ENCODE measurements around the gene SNN.

SNN gene

DNA sequence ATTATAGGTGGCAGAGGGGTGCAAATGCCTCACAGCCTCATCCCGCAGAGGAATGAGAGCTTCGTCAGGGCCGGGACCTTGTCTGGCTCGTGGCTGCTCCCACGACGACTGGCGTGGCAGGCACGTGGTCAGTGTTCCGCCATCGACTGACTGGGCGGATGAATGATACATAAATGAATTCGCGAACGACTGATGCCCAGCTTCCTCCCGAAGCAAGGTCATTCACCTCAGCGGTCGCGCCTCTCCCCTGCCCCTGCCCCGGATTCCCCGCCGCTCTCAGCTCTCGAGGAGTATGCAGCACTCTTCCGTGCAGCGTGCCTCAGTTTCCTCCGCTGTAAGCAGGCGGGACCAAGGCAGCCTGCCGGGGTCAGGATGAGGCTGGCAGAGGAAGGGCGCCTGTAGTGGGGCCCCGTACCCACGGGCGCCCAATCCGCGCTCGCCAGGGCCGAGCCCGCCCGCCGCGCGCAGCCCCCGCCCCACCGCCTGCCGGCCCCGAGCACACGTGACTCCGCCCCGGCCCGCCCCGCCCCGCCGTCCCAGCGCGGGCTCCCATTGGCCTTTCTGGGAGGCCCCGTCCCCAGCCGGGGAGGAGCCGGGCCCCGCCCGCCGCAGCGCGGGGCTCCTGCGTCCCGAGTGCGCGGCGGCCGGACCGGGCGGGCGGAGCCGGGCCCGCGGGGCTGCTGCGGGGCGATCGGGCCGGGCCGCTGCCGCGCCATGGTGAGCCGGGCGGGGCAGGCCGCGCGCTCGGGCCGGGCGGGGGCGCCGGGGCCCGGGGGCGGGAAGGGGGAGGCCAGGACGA is at the start of gene SNN:
Gene SNN, plus strand, starts transcription at position 632 of the 799 bp plus-strand sequence. CDS start 7,605 bp downstream, outside the sequence.
- DNase-seq = peak; percentile 20 to 45

DNA sequence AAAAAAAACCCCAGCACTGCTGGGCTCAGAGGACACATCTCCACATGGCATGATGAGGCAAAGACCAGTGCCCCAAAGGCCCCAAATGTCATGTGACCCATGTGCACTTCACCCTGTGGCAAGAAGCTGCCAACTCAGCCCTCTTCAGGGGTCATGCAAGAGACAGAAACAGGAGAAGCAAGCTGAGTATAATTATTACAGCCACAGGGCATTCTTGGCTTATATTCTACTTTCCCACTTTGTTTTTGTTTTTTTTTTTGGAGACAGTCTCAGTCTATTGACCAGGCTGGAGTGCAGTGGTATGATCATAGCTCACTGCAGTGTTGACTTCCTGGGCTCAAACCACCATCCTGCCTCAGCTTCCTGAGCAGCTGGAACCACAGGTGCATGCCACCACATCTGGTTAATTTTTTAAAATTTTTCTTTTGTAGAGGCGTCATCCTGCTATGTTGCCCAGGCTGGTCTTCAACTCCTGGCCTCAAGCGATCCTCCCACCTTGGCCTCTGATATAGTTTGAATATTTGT is 48.9 kb upstream of the SNN start:
- no peak for DNase-seq

DNA sequence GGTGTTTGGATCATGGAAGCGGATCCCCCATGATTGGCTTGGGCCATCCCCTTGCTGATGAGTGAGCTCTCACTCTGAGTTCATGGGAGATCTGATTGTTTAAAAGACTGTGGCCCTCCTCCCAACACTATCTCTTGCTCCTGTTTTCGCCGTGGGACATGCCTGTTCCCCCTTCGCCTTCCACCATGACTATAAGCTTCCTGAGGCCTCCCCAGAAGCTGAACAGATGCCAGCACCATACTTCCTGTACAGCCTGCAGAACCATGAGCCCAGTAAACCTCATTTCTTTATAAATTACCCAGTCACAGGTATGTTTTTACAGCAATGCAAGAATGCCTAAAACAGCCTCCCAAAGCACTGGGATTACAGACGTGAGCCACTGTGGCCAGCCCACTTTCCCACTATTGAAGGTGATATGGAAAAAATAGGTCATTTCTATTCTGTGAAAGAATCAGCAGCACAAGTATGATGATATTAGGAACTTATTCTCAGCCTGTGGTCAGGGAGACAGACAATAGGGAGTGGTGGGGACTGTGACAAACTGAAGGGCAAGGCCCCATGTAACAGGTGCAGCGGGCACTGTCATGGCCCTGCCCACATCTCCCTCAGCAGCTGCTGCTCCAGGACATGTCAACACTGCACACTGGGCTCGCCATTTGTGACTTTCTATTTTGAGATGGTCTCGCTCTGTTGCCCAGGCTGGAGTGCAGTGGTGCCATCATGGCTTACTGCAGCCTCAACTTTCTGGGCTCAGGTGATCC is 47.8 kb upstream of the SNN start:
- no peak for DNase-seq

DNA sequence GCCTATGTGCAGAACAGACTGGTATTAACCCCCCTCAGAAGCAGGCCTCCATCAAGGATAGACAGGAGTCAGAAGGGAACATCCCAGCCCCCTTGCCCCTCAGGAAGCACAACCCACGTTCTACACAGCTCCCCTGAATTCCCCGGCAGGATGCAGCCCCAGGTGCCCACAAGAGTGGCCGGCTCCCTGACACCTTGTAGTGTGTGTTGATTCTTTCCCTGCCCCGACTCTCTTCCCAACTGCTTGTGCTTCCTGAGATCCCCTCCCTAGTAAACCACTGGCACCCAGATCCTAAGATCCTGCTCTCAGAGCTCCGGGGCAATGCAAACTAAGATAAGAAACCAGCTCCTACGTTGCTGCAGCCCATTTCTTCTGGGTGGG is 46.7 kb upstream of the SNN start:
- DNase-seq = no peak

DNA sequence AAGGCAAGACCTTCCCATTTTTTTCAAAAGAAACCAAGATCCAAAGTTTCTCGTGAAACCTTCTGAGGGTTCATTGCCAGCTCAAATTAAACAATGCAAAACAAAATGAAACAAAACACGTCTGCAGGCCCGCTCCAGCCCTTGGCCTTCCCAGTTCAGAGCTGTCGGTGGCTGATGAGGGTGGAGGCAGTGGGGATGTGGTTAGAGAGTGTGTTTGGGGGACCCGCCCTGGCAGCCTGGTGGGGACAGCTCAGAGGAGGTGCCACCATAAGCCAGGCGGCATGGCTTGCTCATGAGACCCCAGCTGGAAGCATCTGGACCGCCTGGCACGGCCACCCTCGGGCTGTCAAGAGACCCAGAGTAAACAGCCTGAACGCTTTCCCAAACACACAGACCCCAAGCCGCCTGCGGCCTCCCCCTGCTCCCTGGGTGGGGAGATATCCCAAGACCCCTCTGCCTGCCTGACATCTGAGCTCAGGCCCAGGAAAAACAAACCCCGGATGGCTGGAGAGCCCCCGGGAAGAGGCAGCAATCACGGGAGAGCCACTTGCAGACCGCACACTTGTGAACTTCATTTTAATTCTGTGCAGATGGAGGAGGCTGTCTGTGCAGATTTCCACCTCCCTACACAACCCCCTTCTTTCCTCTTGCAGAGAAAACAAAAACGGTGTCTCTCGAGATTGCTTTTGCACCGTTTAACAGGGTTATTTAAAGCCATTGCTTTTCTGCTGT is 46.2 kb upstream of the SNN start:
- no peak for DNase-seq

DNA sequence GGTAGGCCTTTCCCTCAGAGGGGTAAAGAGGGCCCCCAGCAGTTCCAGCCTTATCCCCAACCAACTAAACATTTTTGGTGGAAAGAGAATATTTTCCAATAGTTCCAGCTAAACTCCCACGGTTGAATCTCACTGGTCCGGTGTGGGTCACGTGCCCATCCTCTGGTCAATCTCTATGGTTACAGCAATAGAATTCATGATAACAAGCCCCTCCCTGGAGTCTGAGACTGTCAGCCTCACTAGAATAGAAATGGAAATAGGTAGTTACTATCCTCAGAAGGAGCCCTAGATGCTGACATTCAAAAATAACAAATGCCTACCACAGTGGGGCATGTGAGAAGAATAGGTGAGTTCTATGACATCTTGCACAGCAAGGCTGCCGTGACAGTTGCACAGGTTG is 44.0 kb upstream of the SNN start:
- DNase-seq = no peak

DNA sequence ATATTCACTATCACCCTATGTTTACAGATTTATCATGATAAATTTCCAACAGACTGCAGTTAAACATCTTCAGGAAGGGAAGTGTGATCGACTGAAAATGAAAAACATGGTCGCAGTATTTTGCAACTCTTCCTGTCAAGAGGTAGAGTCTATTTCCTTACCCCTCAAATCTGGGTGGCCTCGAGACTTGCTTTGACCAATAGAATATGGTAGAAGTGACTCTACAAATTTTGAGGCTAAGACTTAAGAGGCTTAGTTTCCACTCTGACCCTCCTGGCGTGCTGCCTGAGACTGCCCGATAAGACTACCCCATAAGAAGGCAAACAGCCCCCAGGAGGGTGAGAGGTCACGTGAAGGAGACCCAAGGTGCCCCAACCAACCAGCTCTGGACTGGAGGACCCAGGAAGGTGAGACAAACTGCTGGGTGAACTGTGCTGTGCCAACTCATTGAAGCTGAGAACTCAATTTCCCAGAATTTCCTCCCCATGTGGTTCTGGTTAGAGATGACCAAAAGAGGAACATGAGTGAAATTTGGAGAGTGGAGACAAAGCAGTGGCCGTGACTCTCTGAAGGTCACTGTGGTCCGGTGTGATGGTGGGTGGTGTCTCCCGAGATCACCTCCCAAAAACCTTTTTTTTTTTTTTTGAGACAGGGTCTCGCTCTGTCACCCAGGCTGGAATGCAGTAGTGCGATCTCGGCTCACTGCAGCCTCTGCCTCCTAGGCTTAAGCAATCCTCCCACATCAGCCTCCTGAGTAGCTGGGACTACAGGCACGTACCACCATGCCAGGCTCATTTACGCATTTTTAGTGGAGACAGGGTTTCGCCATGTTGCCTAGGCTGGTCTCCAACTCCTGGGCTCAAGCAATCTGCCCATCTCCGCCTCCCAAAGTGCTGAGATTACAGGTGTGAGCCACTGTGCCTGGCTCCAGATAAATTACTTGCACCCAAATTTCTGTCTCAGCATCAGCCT is 43.3 kb upstream of the SNN start:
- no peak for DNase-seq

DNA sequence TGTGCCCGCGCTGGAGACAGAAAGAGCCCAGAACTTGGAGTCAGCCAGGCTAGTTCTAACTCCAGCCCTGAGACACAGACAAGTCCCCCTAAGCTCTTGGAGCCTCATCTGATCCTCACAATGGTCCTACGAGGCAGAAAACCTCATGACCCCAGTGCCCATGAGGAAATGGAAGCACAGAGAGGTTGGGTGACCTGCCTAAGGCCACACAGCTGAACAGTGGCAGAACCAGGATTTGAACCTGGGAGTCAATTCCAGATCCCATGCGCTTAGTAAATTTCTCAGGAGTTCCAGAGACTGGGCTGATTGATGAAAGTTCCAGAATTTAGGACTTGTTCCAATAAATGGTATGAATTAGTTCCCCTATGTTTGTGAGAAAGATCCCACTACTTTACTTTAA is 42.5 kb upstream of the SNN start:
- no peak for DNase-seq

DNA sequence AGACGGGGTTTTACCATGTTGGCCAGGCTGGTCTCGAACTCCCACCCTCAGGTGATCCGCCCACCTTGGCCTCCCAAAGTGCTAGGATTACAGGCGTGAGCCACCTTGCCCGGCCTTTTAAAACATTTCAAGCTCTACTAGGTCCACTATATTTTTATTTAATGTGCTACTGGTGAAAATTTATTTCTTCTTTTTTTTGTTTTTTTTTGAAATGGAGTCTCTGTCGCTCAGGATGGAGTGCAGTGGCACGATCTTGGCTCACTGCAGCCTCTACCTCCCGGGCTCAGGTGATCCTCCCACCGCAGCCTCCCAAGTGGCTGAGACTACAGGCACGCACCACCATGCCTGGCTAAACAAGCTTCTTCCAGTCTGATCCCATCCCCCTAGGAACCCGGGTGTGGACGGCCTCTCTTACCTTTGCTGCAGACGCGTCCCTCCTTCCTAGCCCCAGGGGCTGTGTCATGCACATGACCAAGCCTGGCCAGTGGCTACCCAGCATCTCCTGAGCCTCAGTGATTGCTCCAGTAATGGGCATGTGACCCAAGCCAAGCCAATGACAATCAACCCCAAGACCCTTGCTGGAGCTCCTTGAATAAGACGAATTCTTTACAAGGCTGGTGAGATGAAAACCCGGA is 41.5 kb upstream of the SNN start:
- no peak for DNase-seq

DNA sequence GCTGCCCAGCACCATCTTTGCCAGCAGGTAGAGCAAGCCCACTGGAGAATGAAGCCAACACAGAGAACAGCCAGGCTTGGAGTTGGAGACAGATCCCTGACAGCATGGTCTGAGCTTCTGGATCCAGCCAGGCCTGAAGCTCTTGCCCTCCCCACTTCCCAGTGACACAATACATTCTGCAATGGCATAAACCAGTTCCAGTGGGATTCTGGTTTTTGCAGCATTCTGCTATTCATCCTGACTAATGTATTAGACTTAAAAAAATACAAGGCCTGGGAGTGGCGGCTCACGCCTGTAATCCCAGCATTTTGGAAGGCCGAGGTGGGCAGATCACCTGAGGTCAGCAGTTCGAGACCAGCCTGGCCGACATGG is 41.0 kb upstream of the SNN start:
- no peak for DNase-seq

DNA sequence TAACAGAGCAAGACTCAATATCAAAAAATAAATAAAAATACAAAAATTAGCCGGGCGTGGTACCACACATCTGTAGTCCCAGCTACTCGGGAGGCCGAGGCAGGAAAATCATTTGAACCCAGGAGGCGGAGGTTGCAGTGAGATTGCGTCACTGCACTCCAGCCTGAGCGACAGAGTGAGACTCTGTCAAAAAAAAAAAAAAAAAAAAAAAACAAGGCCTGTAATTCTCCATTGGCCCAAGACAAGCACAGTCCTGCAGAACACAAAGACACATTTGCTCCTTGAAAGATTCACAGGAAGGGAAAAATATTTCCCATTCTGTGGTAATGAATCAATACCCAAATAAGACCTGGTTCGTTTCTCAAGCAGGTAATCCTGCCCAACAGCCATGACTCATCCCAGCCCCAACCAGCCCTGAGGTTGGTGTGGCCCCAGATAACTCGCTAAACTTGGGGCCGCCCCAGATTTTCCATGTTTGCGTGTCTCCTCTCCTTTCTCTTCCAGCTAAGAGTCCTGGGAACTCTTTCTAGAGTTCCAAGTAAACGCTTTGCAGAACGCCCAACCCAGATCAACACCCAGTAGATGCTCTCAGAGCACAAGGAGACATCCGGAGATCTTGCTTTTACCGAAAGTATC is 40.3 kb upstream of the SNN start:
- DNase-seq = no peak

DNA sequence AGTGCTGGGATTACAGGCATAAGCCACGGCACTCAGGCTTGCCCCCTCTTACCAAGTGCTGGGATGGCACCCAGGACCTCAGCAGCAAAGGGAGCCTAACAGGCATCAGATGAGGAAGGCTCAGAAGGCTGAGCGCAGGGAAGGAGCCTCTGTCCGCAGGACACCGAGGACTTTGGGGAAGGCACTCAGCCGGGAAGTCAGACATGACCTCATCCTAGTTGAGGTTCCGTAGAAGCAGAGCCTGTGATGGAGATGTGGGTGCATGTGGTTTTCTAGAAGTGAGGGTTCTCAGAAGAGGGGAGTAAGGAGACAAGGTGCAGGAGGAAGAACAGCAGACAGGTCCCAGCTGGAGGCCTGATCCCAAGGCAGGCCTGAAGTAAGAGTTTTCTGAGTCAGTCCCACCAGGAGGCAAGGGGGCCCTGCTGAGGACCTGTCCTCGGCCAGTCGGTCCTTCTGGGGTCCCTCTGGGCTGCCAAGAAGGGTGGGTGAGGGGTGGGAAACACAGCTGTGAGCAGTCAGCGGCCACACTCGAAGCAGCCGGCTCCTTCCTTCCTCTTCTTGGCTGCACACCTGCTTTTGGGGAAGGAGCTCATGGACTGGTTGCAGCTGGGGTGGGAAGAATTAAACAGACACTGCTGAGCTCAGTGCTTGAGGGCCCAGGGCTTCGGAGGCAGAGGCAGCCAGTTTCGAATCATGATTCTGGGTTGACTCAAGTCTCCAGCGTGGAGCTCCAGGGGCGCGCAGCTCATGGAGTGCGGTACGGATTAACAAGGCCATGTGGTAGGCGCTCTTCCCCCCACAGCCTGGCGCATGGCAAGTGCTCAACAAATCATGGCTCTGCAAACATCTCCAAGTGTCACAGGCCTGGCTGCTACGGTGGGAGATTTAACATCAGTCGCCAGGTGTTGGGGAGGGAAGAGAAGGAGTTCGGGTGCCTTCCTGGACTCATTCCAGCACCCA is 38.9 kb upstream of the SNN start:
- DNase-seq = no peak

DNA sequence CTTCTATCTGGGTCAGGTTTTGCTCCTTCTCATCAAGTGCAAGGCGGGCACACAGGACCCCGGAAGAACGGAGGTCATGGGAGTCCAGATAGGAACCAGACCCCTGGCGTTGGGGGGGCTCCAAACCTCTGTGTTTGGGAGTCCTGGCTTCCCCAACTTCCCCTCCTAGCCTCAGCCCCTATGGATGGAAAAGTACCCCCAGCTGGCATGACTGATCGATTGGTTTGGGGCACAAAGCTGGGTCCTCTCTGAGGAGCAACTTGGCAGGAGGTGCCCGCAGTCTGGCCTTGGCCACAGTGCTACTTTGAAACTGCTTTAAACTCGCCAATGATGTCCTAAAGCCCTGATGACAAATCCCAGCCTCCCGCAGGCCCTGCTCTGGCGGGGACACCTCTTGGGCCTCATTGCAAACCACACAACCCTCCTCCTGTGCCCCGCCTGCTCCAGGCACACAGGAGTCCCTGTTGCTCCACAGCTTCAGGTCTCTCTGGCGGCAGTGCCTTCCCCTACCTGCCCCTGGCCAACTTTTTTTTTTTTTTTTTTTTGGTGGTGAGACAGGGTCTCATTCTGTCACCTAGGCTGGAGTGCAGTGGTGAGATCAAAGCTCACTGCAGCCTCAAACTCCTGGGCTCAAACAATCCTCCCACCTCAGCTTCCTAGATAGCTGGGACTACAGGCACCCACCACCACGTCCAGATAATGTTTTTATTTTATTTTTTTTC is 38.0 kb upstream of the SNN start:
- DNase-seq = no peak

DNA sequence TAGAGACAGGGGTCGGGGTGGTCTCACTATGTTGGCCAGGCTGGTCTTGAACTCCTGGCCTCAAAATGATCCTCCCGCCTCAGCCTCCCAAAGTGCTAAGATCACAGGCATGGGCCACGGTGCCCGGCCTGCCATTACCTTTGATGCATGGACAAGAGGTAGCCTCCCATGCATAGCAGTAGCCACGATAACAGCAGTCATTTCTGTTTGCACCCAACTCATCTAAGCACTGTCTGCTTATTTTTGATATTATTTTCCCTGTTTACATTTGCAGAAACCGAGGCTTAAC is 37.5 kb upstream of the SNN start:
- no peak for DNase-seq

DNA sequence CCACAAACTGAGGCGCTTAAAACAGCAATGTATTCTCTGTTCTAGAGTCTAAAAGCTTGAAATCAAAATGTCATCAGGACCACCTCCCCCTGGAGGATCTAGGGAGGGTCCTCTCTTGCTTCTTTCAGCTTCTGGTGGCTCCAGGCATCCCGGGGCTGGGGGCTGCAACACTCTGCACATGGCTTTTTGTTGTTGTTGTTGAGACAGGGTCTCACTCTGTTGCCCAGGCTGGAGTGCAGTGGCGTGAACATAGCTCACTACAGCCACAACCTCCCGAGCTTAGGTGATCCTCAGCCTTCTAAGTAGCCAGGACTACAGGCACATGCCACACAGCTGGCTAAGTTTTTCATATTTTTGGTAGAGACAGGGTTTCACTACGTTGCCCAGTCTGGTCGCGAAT is 37.0 kb upstream of the SNN start:
- no peak for DNase-seq

DNA sequence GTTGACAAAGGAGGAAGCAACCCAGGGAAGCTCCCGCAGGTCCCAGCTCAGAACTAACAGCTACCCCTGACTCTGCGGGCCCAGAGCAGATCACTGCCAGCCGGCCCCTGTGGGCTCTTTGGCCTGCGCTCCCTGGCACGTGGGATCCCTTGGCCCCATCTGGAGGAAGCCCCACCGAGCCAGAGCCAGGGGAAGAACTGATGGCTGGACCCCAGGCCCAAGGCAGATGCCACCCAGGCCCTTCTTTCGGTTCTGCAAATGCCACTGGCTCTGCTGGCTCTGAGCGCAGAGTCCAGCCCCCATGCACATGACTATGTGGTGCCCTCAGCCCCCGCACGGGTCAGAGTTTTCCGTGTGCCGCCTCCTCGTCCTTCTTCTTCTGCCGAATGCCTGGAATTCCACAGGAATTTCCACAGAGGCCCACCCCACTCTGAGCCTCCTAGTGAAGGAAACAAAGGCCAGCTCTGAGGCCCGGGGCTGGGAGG is 35.8 kb upstream of the SNN start:
- no peak for DNase-seq

DNA sequence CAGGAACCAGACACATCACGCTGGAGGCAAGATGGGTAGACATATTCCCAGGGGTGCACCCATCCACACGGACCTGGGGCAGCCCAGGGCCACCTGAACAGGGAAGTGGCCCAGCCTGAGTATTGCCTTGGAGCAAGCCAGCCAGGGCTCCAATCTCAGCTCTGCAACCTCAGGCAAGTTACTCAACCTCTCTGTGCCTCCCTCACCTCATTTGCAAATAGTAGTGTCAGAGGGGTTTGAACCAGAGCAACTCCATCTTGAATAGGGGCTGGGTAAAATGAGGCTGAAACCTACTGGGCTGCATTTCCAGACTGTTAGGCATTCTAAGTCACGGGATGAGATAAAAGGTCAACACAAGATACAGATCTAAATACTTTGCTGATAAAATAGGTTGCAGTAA is 35.1 kb upstream of the SNN start:
- no peak for DNase-seq

DNA sequence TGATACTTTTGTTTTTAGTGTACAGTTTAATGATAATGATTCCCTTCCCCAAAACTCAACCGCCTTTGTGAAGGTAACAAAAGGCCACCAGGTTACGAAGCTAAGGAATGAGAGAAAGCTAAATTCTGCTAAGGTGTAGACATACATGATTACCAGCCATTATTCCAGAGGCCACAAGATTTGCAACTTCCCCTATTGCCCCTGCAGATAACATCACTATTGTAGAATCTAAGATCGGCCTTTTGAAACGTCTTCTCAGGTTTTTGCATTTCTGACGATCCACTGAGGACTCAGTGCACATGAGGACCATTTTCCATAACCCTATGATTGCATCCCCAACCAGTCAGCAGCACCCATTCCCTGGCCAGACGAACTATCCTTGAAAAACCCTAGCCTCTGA is 33.9 kb upstream of the SNN start:
- DNase-seq = no peak

DNA sequence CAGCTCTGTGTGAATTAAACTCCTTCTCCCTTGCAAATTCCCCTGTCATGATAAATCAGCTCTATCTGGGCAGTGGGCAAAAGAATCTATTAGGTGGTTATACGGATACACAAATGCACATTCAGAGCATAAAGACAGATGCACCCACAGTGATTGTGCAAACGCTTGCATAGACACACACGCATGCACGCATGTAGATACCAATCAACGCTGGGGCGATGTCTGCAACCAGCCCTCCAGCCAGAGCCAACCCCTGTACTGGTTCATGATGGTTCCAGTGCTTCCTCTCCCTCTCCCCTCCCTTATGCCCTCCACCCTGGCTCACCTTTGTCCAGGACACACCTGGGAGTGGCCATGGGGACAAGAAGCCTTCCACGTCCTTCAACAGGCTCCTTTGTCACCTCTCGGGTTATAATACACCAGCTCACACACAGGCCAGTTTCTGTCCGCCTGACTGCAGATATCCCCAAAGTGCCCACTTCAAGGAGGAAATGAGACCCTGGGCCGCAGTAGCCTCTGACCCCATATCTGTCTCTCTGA is 33.1 kb upstream of the SNN start:
- no peak for DNase-seq

Measured in SW 1271 (cell line).